ENCODE results near the gene MEIG1.
"Not testable (repeated sequence)": the region's sequence is repeated elsewhere in the genome, so short reads cannot be mapped to it uniquely, and the experiment has no call there.

Gene MEIG1

DNA sequence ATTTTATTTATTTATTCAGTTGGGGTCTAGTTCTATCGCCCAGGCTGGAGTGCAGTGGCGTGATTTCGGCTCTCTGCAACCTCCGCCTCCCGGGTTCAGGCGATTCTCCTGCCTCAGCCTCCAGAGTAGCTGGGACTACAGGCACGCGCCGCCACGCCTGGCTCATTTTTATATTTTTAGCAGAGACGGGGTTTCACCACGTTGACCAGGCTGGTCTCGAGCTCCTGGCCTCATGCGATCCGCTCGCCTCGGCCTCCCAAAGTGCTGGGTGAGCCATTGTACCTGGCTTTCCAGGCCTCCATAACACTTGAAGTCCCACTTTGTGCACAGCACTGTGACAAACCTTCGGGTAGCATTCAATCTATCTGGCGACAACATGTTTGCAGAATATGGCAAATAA, 4.3 kb upstream of the MEIG1 start:
- DNase-seq (ENCODE audit: low spot score) = no peak

DNA sequence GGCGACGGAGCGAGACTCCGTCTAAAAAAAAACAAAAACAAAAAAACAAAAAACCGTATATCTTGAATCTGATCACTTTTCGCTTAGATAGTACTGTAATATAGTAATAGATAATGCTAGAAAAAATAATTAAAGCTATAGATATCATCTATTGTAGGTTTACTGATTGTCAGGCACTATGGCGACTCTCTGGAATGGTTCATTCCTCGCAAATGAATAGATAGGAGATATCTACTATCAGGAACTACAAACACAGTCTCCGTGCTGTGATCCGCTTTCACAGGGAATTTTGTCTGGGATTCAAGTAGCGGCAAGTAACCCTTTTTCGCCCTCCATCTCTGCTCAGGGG, 342 bp upstream of the MEIG1 start:
- DNase-seq (ENCODE audit: low spot score) = no peak

DNA sequence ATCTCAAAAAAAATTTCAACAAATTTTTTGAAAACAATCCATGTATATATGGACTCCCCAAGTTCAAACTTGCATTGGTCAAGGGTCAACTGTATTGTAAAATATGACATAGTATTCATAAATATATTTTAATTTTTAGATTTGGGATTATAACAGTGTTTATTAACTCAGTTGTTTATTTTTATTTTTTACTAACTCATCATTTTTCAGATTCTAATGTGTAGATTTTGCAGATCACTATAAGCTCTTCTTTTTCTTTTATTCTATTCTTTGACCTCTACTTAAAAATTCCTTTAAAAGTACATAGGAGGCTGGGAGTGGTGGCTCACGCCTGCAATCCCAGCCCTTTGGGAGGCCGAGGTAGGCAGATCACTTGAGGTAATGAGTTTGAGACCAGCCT, 8.7 kb downstream of the MEIG1 start:
- DNase-seq (ENCODE audit: low spot score) = no peak

DNA sequence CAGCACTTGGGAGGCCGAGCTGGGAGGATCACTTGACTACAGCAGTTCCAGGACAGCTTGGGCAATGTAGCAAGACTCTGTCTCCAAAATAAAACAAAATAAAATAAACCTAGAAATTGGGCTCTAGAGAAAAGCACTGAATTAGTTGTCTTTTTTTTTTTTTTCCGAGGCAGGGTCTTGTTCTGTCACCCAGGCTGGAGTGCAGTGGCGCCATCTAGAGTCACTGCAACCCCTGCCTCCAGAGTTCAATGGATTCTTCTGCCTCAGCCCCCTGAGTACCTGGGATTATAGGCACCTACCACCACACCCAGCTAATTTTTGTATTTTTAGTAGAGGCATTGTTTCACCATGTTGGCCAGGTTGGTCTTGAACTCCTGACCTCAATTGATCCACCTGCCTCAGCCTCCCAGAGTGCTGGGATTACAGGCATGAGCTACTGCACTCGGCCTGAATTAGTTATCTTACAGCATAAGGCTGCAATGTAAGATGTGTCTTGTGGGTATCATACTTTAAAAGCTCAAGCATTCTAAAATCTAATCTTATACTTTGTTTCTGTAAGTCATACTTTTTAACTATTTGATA, 12.8 kb downstream of the MEIG1 start:
- peak; percentile 27 for DNase-seq (ENCODE audit: low spot score)

DNA sequence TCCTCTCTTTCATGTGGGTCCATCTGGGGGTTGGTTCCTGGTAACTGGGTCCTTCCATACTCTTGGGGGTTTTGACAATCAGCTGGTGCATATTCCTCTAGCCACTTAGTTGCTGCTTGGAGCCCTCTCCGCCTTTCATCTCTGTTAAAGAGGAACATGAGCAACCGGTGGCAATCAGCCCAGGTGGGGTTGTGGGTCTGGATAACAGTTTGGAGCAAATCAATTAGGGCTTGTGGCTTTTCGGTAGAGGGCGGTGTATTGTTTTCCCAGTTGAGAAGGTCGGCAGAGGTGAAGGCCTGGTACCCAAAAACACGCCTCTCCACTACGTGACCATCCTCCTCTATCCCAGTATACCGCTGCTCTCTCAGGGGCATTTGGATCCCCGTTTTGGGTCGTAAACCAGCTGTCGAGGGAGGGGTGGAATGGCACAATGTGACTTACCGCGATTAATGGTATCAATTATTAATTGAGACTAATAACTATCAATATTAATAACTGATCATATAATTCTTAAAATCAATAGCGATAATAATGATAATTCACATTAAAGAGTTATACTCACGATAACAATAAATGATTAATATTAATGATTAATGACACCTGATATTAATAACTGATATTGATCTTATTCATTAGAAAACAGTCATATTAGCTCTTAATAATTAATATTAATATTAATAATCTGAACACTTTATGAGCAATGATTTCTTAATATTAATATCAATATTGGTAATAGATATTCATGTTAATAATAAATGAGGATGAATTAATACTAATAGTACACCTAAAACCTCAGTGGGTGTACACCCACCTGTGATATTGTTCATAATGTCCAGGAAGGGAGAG, 15.2 kb downstream of the MEIG1 start:
- DNase-seq (ENCODE audit: low spot score) = not testable (repeated sequence)

DNA sequence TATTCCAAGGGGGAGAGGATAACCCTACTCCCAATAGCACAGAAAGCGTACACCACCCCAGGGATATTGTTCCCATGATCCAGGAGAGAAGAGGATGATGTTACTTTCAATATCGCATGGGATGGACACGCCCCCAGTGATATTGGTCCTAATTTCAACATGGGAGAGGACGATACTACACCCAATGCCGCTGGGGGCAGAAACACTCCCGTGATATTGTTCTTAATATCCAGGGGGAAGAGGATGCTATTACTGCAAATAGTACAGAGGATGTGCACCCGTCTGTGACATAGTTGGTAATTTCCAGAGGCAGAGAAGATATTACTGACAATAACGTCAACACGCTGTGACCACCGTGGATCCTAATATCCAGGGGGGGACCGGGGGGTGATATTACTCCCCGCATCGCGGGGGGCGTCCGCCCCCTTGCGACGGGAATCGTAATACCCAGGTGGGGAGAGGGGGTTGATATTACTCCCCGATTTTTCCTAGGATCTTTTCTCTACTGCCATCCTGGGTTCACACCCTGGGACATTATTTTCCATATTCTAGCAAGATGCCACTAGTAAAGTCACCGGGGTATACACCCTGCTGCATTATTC, 16.6 kb downstream of the MEIG1 start:
- no peak for DNase-seq (ENCODE audit: low spot score)

DNA sequence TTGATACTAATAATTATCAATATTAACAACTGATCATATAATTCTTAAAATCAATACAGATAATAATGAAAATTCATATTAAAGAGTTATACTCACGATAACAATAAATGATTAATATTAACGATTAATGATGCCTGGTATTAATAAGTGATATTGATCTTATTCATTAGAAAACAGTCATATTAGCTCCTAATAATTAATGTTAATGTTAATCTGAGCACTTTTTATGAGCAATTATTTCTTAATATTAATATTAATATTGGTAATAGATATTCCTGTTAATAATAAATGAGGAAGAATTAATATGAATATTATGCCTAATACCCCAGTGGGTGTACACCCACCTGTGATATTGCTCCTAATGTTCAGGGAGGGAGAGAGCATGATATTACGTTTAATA, 23.6 kb downstream of the MEIG1 start:
- DNase-seq (ENCODE audit: low spot score) = no peak

DNA sequence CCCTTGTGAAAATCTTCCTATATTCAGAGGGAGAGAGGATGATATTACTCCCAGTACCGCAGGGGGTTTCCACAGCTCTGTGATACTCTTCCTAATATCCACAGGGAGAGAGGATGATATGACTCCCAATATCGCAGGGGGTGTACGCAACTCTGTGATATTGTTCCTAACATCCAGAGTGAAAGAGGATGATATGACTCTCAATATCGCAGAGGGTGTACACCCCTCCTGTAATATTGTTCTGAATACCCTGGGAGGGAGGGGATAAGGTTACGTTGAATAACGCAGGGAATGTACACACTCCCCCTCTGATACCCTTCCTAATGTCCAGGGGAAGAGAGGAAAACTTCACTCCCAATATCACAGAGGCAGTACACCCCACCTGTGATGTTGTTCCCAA, 30.4 kb downstream of the MEIG1 start:
- not testable (repeated sequence) for DNase-seq (ENCODE audit: low spot score)

DNA sequence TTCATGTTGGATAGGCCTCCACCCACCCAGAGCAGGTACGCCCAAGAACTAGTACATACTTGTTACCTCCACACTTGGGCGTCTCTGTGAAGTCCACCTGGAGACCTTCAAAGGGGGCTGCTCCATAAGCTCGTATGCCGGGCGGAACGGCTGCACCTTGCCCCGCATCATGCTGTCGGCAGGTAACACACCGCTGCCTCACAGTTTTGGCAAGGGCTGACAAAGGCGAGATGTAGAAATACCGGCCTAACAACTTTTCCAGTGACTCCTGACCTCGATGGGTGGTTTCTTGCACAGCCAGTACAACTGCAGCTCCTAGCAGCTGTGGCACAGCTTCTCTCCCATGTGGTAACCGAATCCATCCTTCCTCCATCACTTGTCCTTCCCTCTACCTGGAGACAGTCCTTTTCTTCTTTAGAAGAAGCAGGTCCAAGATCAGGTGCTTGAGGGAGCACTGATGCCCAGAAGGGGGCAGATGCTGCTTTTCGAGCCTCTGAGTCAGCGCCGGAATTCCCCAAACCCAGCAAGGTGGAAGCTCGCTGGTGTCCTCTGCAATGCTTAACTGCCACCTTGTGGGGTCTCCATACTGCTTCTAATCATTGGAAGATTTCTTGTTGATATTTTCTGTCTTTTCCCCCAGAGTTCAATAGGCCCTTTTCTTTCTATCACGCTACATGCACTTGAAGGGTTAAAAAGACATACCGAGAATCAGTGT, 32.0 kb downstream of the MEIG1 start:
- peak; percentile 59 for DNase-seq (ENCODE audit: low spot score)

DNA sequence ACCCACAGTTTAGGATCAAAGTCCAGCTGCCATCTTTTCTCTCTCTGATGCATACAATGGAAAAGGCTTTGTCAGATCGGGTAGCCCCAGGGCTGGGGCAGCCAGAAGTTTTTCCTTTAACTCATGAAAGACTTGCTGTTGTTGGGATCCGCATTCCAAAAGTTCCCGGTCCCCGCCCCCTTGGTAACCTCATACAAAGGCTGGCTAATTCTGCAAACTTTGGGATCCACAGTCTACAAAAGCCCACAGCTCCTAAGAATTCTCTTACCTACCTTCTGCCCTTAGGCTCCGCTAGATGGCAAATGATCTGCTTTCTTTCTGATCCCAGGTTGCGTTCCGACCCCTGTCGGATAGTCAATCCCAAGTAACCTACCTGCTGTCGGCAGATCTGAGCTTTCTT, 33.1 kb downstream of the MEIG1 start:
- DNase-seq (ENCODE audit: low spot score) = not testable (repeated sequence)

DNA sequence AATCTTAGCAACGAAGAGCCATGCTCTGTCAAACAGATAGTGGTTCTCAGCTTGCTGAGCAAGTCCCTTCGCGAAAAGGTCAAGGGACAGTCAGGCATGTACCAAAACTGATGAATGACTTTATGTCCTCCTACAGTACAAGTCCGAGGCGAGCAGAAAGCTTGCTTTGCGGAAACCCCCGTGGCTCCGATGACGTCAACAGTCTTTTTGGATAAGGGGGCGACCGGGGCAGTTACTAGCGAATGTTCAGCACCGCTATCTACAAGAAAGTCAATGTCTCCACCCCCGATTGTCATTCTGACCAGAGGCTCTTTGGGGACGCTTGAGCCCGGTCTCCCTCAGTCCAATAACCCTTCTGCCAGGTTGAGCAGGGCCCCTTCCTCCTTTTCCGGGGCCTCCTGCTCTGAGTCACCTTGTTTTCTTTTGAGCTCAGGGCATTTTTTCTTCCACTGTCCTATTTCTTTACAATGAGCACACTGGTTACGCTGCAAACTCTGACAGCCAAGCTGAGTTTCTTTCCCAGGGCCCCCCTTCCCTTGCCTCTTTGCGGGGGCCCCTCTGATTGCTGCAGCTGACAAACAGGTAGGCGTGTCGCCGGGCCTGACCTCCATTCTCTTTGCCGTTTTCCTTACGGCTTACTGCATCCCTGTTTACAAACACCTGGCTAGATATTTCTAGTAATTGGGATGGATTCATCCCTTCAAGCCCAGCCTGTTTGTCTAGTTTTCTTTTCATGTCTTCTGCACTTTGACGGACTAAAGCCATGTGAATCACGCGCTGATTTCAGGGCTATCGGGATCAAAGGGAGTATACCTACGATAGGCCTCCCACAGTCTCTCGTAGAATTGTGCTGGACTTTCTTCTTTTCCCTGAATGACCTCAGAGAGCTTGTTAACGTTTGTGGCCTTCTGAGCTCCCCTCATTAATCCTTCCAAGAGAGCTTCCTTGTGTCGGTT, 34.6 kb downstream of the MEIG1 start:
- not testable (repeated sequence) for DNase-seq (ENCODE audit: low spot score)

DNA sequence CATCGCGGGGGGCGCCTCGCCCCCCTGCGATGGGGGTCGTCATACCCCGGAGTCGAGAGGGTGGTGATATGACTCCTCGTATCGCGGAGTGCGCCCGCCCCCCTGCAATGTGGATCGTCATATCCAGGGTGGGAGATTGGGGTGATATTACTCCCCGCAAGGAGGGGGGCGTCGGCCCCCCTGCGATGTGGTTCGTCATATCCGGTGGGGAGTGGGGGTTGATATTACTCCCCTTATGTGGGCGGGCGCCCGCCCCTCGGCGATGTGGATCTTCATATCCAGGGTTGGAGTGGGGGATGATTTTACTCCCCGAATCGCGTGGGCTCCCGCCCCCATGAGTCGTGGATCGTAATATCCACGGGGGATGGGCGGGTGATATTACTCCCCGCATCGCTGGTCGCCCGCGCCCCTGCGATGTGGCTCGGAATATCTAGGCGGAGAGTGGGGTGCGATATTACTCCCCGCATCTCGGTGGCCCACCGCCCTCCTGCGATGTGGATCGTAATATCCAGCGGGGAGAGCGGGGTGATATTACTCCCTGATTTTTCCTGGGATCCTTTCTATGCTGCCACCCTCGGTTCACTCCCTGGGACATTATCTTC, 36.9 kb downstream of the MEIG1 start:
- DNase-seq (ENCODE audit: low spot score) = no peak

DNA sequence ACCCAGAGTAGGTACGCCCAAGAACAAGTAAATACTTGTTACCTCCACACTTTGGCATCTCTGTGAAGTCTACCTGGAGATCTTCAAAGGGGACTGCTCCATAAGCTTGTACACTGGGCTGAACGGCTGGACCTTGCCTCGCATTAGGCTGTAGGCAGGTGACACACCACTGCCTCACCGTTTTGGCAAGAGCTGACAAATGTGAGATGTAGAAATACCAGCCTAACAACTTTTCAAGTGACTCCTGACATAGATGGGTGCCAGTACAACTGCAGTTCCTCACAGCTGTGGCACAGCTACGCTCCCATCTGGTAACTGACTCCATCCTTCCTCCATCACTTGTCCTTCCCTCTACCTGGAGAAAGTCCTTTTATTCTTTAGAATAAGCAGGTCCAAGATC, 54.3 kb downstream of the MEIG1 start:
- DNase-seq (ENCODE audit: low spot score) = peak; percentile 65

DNA sequence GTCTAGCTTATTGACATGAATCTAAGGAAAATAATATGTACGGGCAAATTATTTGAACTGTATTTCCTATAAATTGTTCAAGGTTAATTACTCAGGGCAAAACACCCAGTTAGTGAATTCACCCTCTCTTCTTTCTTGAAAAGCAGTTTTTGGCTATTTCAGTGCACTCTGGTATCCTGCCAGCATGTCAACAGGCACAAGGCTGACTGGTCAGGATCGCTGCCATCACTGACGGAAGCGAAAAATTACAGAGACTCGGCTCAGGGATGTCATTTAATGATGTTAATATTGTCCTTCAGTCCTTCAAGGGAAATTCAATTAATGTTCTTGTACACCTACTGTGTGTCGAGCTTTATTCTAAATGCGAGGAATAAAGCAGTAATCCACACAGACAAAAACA, 56.3 kb downstream of the MEIG1 start:
- no peak for DNase-seq (ENCODE audit: low spot score)

DNA sequence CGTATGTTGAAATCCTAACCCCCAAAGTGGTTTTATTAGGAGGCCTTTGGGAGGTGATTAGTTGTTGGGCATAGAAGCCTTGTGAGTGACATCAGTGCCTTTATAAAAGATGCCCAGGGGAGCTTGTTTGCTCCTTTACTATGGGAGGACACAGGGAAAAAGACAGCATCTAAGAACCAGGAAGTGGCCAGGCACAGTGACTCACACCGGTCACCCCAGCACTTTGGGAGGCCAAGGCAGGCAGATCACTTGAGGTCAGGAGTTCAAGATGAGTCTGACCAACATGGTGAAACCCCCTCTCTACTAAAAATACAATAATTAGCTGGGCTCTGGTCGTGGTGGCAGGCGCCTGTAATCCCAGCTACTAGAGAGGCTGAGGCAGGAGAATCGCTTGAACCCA, 61.8 kb downstream of the MEIG1 start:
- peak; percentile 82 for DNase-seq (ENCODE audit: low spot score)

Data from kidney tubule cell (primary cell).